Stomach smooth muscle (tissue), 2 donors: ENCODE measurements around the gene TH.
"Not testable (repeated sequence)": the region's sequence is repeated elsewhere in the genome, so short reads cannot be mapped to it uniquely, and the experiment has no call there.

ENCODE experiments used
- H3K27ac ChIP-seq: one replicate; pipeline ENCODE4 v1.7.0; 2013; ENCODE audit warnings: mild to moderate bottlenecking, low read length, inconsistent platforms
- H3K27me3 ChIP-seq, 2 donors: one replicate each; pipeline ENCODE4 v1.7.0; 2013; ENCODE audit warnings: low read length in 2 of 2; ENCODE audit not compliant: insufficient read depth in 2 of 2, control insufficient read depth in 1 of 2
- H3K36me3 ChIP-seq, 2 donors: one replicate each; pipeline ENCODE4 v1.7.0; 2013; ENCODE audit warnings: low read length in 2 of 2; ENCODE audit not compliant: control insufficient read depth in 2 of 2, insufficient read depth in 2 of 2
- H3K4me1 ChIP-seq: one replicate; pipeline ENCODE4 v1.7.0; 2013; ENCODE audit warnings: low read length; ENCODE audit not compliant: control insufficient read depth, insufficient read depth
- H3K4me3 ChIP-seq, 2 donors: one replicate each; pipeline ENCODE4 v1.7.0; 2013; ENCODE audit warnings: low read length in 2 of 2
- H3K9ac ChIP-seq, 2 donors: one replicate each; pipeline ENCODE4 v1.7.0; 2013; ENCODE audit warnings: low read length in 2 of 2, mild to moderate bottlenecking in 1 of 2
- H3K9me3 ChIP-seq, 2 donors: one replicate each; pipeline ENCODE4 v1.7.0; 2013; ENCODE audit warnings: low read length in 2 of 2; ENCODE audit not compliant: control insufficient read depth in 2 of 2
- donor health status: healthy.
- donor health status: Pancreatic carcinoma.

Gene TH

GRCh38 chr11:2124736-2125484 lies 46.7 kb downstream of the TH start:
- H3K27me3 ChIP-seq: peaks cover 16 to 23% of the 10 kb centered on the region in 2 donors

GRCh38 chr11:2123628-2123960 lies 48.0 kb downstream of the TH start:
- Histone ChIP-seq H3K27ac (no peak overlapping the region), H3K4me3 (no peak overlapping the region), H3K27me3 (peaks cover 10 to 23% of the 10 kb centered on the region in 2 donors), H3K4me1 (no peaks in the 10 kb centered on the region), H3K9me3 (no peaks in the 10 kb centered on the region), H3K36me3 (no peaks in the 10 kb centered on the region), H3K9ac (no peak overlapping the region)

More at GRCh38 chr11:2124736-2125484, 46.7 kb downstream of the TH start:
- not testable (repeated sequence) for H3K9me3 ChIP-seq, H3K9ac ChIP-seq, H3K36me3 ChIP-seq, H3K4me1 ChIP-seq, H3K27ac ChIP-seq, H3K4me3 ChIP-seq

- H3K27ac ChIP-seq: no peak overlapping the region
- no peak overlapping the region for H3K9ac ChIP-seq
- no peak overlapping the region for H3K4me3 ChIP-seq
- peaks cover 10 to 23% of the 10 kb centered on the region in 2 donors for H3K27me3 ChIP-seq
- no peaks in the 10 kb centered on the region for H3K36me3 ChIP-seq
- H3K9me3 ChIP-seq: no peaks in the 10 kb centered on the region
- H3K4me1 ChIP-seq: no peaks in the 10 kb centered on the region
These were observed 48.5 kb downstream of the TH start for GRCh38 chr11:2122907-2123627.

GRCh38 chr11:2122222-2122906 lies 49.3 kb downstream of the TH start:
- no peaks in the 10 kb centered on the region for H3K36me3 ChIP-seq
- H3K9ac ChIP-seq: no peak overlapping the region
- H3K27me3 ChIP-seq: peaks cover 8 to 23% of the 10 kb centered on the region in 2 donors
- H3K4me1 ChIP-seq: no peaks in the 10 kb centered on the region
- no peak overlapping the region for H3K4me3 ChIP-seq
- H3K9me3 ChIP-seq: peaks cover under 1 to 2% of the 10 kb centered on the region in 2 donors
- H3K27ac ChIP-seq: no peak overlapping the region

GRCh38 chr11:2121227-2122130 lies 50.1 kb downstream of the TH start:
- Histone ChIP-seq H3K9ac (no peak overlapping the region), H3K9me3 (peaks cover 5% of the 10 kb centered on the region in 2 donors), H3K27ac (no peak overlapping the region), H3K27me3 (peaks cover 7 to 23% of the 10 kb centered on the region in 2 donors), H3K4me3 (no peak overlapping the region), H3K36me3 (no peaks in the 10 kb centered on the region), H3K4me1 (no peaks in the 10 kb centered on the region)

- no peak overlapping the region for H3K4me3 ChIP-seq
- no peak overlapping the region for H3K9ac ChIP-seq
- H3K27me3 ChIP-seq: peaks cover 7 to 23% of the 10 kb centered on the region in 2 donors
- H3K36me3 ChIP-seq: no peaks in the 10 kb centered on the region
- H3K4me1 ChIP-seq: no peaks in the 10 kb centered on the region
- H3K27ac ChIP-seq: no peak overlapping the region
- peaks cover 8 to 11% of the 10 kb centered on the region in 2 donors for H3K9me3 ChIP-seq
These were observed 51.1 kb downstream of the TH start for GRCh38 chr11:2120359-2121100.

- Histone ChIP-seq H3K9me3 (peaks cover 8 to 11% of the 10 kb centered on the region in 2 donors), H3K4me1 (no peaks in the 10 kb centered on the region), H3K36me3 (no peaks in the 10 kb centered on the region), H3K4me3 (no peak overlapping the region), H3K9ac (no peak overlapping the region), H3K27ac (no peak overlapping the region), H3K27me3 (peaks cover 7 to 23% of the 10 kb centered on the region in 2 donors)
These were observed 52.9 kb downstream of the TH start for GRCh38 chr11:2118677-2119076.

GRCh38 chr11:2116680-2117079 lies 54.9 kb downstream of the TH start:
- Histone ChIP-seq H3K4me3 (no peak overlapping the region), H3K27me3 (peaks cover 6 to 7% of the 10 kb centered on the region in 2 donors), H3K36me3 (no peaks in the 10 kb centered on the region), H3K27ac (no peak overlapping the region), H3K9ac (no peak overlapping the region), H3K4me1 (no peaks in the 10 kb centered on the region), H3K9me3 (peaks cover 8 to 11% of the 10 kb centered on the region in 2 donors)

- Histone ChIP-seq H3K4me3 (no peak overlapping the region), H3K9ac (no peak overlapping the region), H3K4me1 (no peaks in the 10 kb centered on the region), H3K27ac (no peak overlapping the region), H3K27me3 (peaks cover 0 to 2% of the 10 kb centered on the region in 2 donors), H3K36me3 (no peaks in the 10 kb centered on the region), H3K9me3 (peaks cover 8 to 11% of the 10 kb centered on the region in 2 donors)
These were observed 56.3 kb downstream of the TH start for GRCh38 chr11:2115308-2115707.
